VCaP (cell line): Measurements from ENCODE around the gene GALNT18.
A peak's percentile ranks its signal among the peaks of the same experiment; 100 is the strongest.

ENCODE experiments used
- H3K27ac ChIP-seq: fragments of 450-650 bp; 2 replicates; pipeline ENCODE4 v1.5.1; 2017
- TF ChIP-seq, protein P1 (sequence below): fragments of 450-650 bp; conservative IDR thresholded peaks from 2 replicates; pipeline ENCODE4 v1.5.1; 2017; ENCODE audit warnings: mild to moderate bottlenecking, moderate library complexity

The GALNT18 gene

DNA sequence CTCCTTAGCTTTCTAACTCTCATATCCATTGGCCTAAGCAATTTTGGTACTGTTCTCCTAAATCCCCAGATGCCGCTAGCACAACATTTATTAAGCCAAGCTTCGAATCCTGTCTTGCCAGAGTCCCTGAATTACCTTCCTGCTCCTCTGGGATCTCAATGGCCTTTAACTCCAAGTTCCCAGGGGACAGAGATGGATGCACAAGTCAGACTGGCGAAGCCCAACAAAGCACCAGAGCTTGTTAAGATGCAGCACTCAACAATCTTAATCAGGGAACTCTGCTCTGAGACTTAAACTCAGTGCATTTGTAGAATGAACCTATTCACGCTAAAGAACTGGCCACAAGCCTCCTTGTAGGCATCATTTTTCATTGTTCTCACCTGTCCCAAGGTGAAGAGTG is 9.4 kb downstream of the GALNT18 start:
- no peak overlapping the region for H3K27ac ChIP-seq
- TF ChIP-seq, protein P1, sequence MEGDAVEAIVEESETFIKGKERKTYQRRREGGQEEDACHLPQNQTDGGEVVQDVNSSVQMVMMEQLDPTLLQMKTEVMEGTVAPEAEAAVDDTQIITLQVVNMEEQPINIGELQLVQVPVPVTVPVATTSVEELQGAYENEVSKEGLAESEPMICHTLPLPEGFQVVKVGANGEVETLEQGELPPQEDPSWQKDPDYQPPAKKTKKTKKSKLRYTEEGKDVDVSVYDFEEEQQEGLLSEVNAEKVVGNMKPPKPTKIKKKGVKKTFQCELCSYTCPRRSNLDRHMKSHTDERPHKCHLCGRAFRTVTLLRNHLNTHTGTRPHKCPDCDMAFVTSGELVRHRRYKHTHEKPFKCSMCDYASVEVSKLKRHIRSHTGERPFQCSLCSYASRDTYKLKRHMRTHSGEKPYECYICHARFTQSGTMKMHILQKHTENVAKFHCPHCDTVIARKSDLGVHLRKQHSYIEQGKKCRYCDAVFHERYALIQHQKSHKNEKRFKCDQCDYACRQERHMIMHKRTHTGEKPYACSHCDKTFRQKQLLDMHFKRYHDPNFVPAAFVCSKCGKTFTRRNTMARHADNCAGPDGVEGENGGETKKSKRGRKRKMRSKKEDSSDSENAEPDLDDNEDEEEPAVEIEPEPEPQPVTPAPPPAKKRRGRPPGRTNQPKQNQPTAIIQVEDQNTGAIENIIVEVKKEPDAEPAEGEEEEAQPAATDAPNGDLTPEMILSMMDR = no peak

DNA sequence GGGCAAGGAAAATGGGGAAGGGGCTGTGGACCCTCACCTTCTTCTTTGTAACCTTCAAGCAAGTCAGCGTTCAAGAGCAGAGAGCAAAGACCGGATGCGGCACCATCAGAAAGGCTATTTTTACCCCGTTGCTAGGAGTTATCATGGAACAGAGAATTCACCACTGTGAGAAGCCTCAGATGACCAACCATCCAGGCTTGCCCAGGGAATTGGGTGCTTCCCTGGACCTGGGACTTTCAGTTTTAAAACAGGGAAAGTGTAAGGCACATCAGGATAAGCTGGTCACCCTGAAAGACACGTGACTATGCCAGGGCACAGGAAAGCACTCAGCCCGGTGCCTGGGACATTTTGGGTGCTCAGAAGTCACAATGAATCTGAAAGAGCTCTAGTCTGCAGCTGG is 10.4 kb downstream of the GALNT18 start:
- no peak overlapping the region for H3K27ac ChIP-seq
- TF ChIP-seq, protein P1 = no peak

DNA sequence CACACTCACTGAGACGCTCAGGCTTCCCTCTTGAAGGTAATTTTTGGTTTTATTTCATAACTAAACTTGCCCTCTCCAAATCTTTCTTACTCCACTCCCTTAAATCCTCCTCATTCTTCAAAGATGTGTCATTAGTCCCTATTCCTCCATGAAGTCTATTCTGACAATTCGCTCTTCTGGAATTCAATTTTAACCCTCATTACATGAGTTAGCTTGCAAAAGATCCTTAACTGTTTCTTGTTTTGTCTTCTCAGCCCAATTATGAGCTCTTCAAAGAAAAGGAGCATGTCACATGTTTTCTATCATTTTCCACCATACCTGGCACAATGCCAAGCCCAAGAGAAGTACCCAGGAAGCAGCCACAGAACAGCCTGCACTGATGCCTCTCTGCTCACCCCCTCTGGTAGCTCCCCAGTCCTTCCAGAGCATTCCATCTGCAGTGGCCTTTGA is 13.0 kb downstream of the GALNT18 start:
- no peak overlapping the region for H3K27ac ChIP-seq
- TF ChIP-seq, protein P1 = no peak

DNA sequence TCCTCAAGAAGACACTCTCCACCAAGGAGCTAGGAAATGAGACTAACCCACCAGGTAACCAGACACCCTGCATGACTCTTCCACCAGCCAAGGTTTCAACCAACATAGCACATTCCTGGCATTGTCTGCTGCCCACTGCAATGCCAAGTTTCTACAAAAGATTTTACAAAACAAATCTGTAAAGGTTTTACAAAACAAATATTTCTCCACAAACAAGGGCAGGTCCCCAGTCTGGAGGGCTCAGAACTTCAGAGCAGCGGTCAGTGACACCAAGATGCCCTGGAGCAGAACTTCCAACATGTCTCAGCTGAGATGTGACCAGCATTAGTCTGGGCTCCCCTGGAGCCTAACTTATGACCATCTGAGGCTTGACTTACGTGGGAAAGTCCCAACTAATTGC is 14.0 kb downstream of the GALNT18 start:
- H3K27ac ChIP-seq = no peak overlapping the region

DNA sequence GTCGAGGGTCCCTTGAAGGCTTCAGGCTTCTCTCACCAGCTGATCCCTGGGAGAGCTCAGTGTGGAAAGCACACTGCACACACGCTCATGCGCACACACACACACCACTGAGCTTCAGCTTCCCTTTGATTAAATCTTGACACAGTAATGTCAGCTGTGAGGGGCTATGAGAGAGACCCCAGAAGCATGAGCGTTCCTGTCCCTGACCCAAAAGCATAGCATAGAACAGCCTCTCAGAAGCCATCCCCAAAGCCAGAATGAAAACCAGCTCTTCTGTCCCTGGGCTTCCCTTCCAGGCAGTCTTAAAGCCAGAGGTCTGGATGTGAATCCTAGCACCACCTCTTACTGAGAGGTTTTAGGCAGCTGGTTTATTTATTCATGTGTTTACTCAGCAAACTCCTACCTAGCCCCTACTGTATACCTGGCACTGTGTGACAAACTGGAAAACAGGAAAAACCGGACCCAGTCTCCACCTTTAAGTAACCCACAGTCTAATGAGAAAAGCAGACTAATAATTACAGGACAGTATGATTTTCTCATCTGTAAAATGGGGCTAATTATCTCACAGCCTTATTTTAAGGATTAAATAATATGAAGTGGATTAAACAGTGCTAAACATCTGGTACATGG is 15.9 kb downstream of the GALNT18 start:
- H3K27ac ChIP-seq = peak overlapping the region; percentile 31; the same call in 1 of the 2 replicates
- TF ChIP-seq, protein P1 = no peak

More for the DNA sequence above, 14.0 kb downstream of the GALNT18 start:
- TF ChIP-seq, protein P1 = no peak

DNA sequence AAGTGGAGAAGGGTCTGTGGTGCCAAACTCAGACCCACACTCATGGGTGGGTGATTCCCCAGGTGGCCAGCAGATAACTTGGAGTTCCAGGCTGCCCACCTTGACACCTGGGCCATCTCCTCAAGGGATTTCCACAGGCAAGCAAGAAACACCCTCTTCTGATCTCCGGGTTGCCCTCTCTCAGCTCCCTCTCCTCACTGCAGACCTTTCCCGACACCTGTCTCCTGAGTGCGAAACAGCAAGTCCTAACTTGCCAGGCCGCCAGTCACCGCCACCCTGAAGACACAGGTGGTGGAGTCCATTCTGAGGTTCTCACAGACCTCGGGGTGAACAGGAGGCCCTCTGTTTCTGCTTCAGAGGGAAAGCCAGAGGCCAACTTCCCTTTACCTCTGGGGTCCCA is 16.6 kb downstream of the GALNT18 start:
- TF ChIP-seq, protein P1 = no peak
- H3K27ac ChIP-seq = peak overlapping the region; percentile 31; the same call in 1 of the 2 replicates

DNA sequence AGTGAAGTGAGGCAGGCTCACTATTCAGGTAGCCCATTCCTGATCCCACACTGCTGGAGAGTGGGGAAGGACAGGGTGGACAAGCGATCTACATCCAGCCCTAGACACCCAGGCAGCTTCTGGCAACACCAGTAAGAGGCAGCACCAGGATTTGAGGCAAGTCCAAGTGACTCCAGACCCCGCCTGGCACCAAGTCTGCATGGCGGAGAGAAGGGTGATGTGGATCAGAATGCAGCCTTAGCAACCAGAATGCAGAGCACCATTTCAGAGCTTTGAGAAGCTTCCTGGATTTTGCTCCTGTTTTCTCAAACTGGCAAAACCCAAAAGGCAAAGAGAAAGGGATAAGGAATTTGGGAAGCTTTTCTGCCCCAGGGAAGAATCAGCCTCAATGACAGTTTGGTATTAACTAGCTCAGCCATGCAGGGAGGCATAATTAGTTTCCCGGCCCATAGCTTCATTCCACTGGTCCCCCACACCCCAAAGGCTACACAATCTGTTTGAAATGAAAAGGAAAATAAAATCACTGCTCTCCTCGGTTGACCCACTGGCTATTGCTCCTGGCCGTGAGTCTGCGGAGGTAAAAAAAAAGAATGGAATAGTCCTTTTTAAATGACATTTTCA is 17.3 kb downstream of the GALNT18 start:
- no peak overlapping the region for H3K27ac ChIP-seq
- TF ChIP-seq, protein P1 = no peak
